Type B pancreatic cell (in vitro differentiated cells): ENCODE results near the gene EHF. TPM values are rescaled to one million over a fixed set of nuclear protein-coding genes. Genes with fewer than 3 reads are reported as not detected.

Experiments
- DNase-seq: peaks from one replicate; pipeline ENCODE4 v3.0.0; 2021; ENCODE audit warnings: mixed read lengths; ENCODE audit not compliant: unreplicated experiment; ENCODE audit errors: extremely low spot score
- H3K27ac Mint-ChIP-seq: 2 replicates; pipeline ENCODE4 v1.8.0; 2021; ENCODE audit warnings: mild to moderate bottlenecking, mixed read lengths
- H3K27me3 Mint-ChIP-seq: 2 replicates; pipeline ENCODE4 v1.8.0; 2021; ENCODE audit warnings: mixed read lengths
- H3K36me3 Mint-ChIP-seq: 2 replicates; pipeline ENCODE4 v1.8.0; 2021; ENCODE audit warnings: mixed read lengths
- H3K4me1 Mint-ChIP-seq: one replicate; pipeline ENCODE4 v1.8.0; 2021; ENCODE audit warnings: mixed read lengths; ENCODE audit not compliant: unreplicated experiment
- H3K4me3 Mint-ChIP-seq: 2 replicates; pipeline ENCODE4 v1.8.0; 2021; ENCODE audit warnings: mild to moderate bottlenecking, mixed read lengths
- H3K9me3 Mint-ChIP-seq: 2 replicates; pipeline ENCODE4 v1.8.0; 2021; ENCODE audit warnings: mixed read lengths
- CTCF ChIP-seq: fragments of 200-600 bp; sonication (generic); conservative IDR thresholded peaks from 2 replicates; pipeline ENCODE4 v1.5.0; 2021; ENCODE audit warnings: antibody characterized with exemption, mild to moderate bottlenecking
- total RNA-seq: library from RNA; stranded (reverse); gene quantifications from 2 replicates; pipeline ENCODE4 v1.2.1, GENCODE V29; 2021; ENCODE audit warnings: low replicate concordance

EHF gene
- total RNA-seq, 1 donor from 2014 or later = 31.5 TPM

DNA sequence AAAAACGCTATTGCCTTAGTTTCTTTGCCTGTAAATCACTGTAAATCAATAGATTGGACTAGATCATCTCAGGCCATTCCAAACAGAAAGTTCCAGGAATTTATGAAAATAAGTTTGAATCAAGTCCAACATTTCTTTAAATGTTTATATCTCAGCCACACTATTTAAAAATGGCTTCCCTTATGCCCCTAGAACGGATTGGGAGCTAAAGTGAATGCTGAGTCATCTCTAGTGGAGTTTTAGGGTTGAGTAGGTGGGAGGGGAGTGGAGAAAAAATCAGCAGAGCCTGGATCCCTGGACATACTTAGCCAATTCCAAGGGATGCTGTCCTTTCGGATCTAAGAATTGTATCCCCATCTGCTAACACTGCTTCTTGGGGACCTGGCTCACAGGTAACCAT is 48.6 kb downstream of the EHF start:
- DNase-seq = no peak
- H3K4me1 Mint-ChIP-seq = peaks cover 9% of the 10 kb centered on the region
- H3K4me3 Mint-ChIP-seq = no peak overlapping the region
- H3K27ac Mint-ChIP-seq = no peak overlapping the region
- H3K27me3 Mint-ChIP-seq = peaks cover 3% of the 10 kb centered on the region
- no peak for TF ChIP-seq CTCF
- H3K36me3 Mint-ChIP-seq = no peaks in the 10 kb centered on the region
- peaks cover 13% of the 10 kb centered on the region for H3K9me3 Mint-ChIP-seq

DNA sequence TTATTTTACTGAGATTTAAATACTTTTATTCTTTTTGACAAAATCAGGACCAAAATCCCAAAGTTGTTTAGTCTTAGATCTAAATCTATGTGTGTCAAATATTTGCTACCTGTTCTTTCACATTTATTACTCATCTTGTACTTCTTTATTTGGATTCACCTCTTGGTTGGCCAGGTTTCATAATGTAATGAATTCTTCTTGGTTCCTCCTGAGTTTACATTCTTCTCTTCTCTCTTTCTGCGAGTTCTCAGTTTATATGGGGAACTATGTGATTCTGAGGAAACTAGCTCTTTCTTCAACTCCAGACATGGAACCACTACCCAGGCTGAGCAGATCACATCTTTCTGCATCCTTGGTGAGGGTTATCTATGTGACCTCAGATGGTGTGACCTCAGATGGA is 50.2 kb downstream of the EHF start:
- Mint-ChIP-seq H3K4me1 (peaks cover 9% of the 10 kb centered on the region), H3K36me3 (no peaks in the 10 kb centered on the region), H3K27ac (no peak overlapping the region), H3K27me3 (peaks cover 3% of the 10 kb centered on the region), H3K9me3 (peaks cover 14% of the 10 kb centered on the region), H3K4me3 (no peak overlapping the region)
- no peak for DNase-seq
- TF ChIP-seq CTCF = no peak

DNA sequence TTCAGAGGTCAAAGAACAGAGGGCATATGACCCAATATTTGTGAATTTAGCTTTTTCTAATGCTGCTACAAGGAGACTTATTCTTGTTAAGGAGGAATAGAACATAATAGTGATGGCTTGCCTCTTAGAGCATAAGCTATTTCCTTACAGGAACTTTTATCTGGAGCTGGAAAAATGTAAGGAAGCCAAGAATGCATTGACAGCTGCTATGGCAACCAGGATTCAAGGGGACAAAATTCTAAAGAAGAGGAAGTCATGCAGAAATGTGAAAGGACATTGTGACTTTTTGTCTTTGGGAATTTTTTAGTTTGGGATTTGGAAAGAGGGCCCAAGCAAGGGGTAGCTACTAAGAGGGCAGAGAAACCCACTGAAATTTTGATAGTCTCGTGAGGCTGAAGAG is 51.1 kb downstream of the EHF start:
- no peaks in the 10 kb centered on the region for H3K36me3 Mint-ChIP-seq
- H3K27ac Mint-ChIP-seq = no peak overlapping the region
- TF ChIP-seq CTCF = no peak
- H3K9me3 Mint-ChIP-seq = peaks cover 14% of the 10 kb centered on the region
- H3K27me3 Mint-ChIP-seq = peaks cover 3% of the 10 kb centered on the region
- no peak for DNase-seq
- H3K4me1 Mint-ChIP-seq = peaks cover 9% of the 10 kb centered on the region
- H3K4me3 Mint-ChIP-seq = no peak overlapping the region

GRCh38 chr11:34674038-34674437 is 53.1 kb downstream of the EHF start:
- Mint-ChIP-seq H3K9me3 (peaks cover 3% of the 10 kb centered on the region), H3K27ac (no peak overlapping the region), H3K4me3 (no peak overlapping the region), H3K4me1 (peaks cover 4% of the 10 kb centered on the region), H3K36me3 (no peaks in the 10 kb centered on the region), H3K27me3 (no peaks in the 10 kb centered on the region)
- TF ChIP-seq CTCF = no peak
- DNase-seq = no peak

- H3K4me3 Mint-ChIP-seq = no peak overlapping the region
- peaks cover 3% of the 10 kb centered on the region for H3K9me3 Mint-ChIP-seq
- no peaks in the 10 kb centered on the region for H3K36me3 Mint-ChIP-seq
- H3K27me3 Mint-ChIP-seq = no peaks in the 10 kb centered on the region
- H3K4me1 Mint-ChIP-seq = peaks cover 6% of the 10 kb centered on the region
- TF ChIP-seq CTCF = no peak
- DNase-seq = no peak
- no peak overlapping the region for H3K27ac Mint-ChIP-seq
These were observed 55.3 kb downstream of the EHF start for GRCh38 chr11:34676227-34676626.

GRCh38 chr11:34679681-34680080 is 58.8 kb downstream of the EHF start:
- peaks cover 5% of the 10 kb centered on the region for H3K4me1 Mint-ChIP-seq

More at GRCh38 chr11:34679681-34680080, 58.8 kb downstream of the EHF start:
- Mint-ChIP-seq H3K4me3 (no peak overlapping the region), H3K36me3 (no peaks in the 10 kb centered on the region), H3K9me3 (no peaks in the 10 kb centered on the region), H3K27me3 (no peaks in the 10 kb centered on the region), H3K27ac (no peak overlapping the region)
- no peak for DNase-seq
- no peak for TF ChIP-seq CTCF
